Kasumi-1 (cell line): ENCODE data around the gene SIRT2.
"Not testable (repeated sequence)": the region's sequence is repeated elsewhere in the genome, so short reads cannot be mapped to it uniquely, and the experiment has no call there.

ENCODE experiments used
- DNase-seq, 2 experiments: peaks; one replicate each; lab custom pipeline; 2025; lab: John Stamatoyannopoulos, UW

Gene SIRT2

GRCh38 chr19:38829203-38829602 is 70.2 kb downstream of the SIRT2 start:
- not testable (repeated sequence) for DNase-seq
